T-cell (primary cell): Measurements from ENCODE around the gene KCNMB1. TPM values are rescaled to one million over a fixed set of nuclear protein-coding genes. Genes with fewer than 3 reads are reported as not detected.

Experiments
- ATAC-seq, 4 experiments: fragments of 200-7000 bp in 3 of 4; fragments of 150-1000 bp in 1 of 4; cut with Tn5 transposase; replicated peaks in 1 of 4; 1 replicate in 3 of 4; 2 replicates in 1 of 4; pipeline ENCODE4 v1.10.0; 2021; ENCODE audit warnings: moderate library complexity in 3 of 4, mild to moderate bottlenecking in 2 of 4, moderate number of reproducible peaks in 1 of 4
- CTCF ChIA-PET, 2 donors: fragments of 300-600 bp; sonication (Branson Sonifier 250); formaldehyde crosslinking; loops; one replicate each; lab custom pipeline; 2022; ENCODE audit warnings: antibody characterized with exemption in 2 of 2; lab: Charles Lee
- POLR2A ChIA-PET, 2 donors: fragments of 300-600 bp; sonication (Branson Sonifier 250); formaldehyde crosslinking; loops; one replicate each; lab custom pipeline; 2022; ENCODE audit warnings: antibody characterized with exemption in 2 of 2; lab: Charles Lee
- DNase-seq, 35 experiments: peaks; one replicate each; pipeline versions ENCODE4 v3.0.0 to v3.0.0-alpha.2; 2013 to 2023
- H3K27ac ChIP-seq: one replicate; pipeline ENCODE4 v1.5.1; 2013; ENCODE audit warnings: low read length
- H3K27me3 ChIP-seq, 2 experiments: replicated peaks in 1 of 2; 1 replicate in 1 of 2; 2 replicates in 1 of 2; pipeline versions ENCODE4 v1.6.1 to v1.7.0; 2013; ENCODE audit warnings: low read length in 1 of 2, mixed read lengths in 1 of 2; ENCODE audit not compliant: control insufficient read depth in 2 of 2, insufficient read depth in 2 of 2; ENCODE audit errors: extremely low read depth in 1 of 2
- H3K36me3 ChIP-seq, 2 donors: 1 replicate in 1 of 2; 2 replicates in 1 of 2; pipeline versions ENCODE4 v1.6.1 to v1.7.0; 2013; ENCODE audit warnings: low read length in 1 of 2; ENCODE audit not compliant: control insufficient read depth in 2 of 2, insufficient read depth in 1 of 2; ENCODE audit errors: extremely low read depth in 1 of 2
- H3K4me1 ChIP-seq, 2 experiments: 1 replicate in 1 of 2; 2 replicates in 1 of 2; pipeline versions ENCODE4 v1.6.1 to v1.7.0; 2013; ENCODE audit warnings: low read length in 2 of 2, mixed read lengths in 1 of 2; ENCODE audit not compliant: insufficient read depth in 2 of 2, control insufficient read depth in 1 of 2; ENCODE audit errors: extremely low read depth in 1 of 2
- H3K4me3 ChIP-seq, 2 donors: 1 replicate in 1 of 2; 2 replicates in 1 of 2; pipeline versions ENCODE4 v1.5.1 to v1.7.0; 2013; ENCODE audit warnings: mild to moderate bottlenecking in 2 of 2, low read length in 1 of 2, moderate library complexity in 1 of 2; ENCODE audit not compliant: control insufficient read depth in 1 of 2; ENCODE audit errors: extremely low read depth in 1 of 2
- H3K9me3 ChIP-seq: 2 replicates; pipeline ENCODE4 v1.7.0; 2013
- H3K27ac Mint-ChIP-seq, 2 donors: one replicate each; pipeline ENCODE4 v1.8.0; 2020 to 2021; ENCODE audit warnings: mild to moderate bottlenecking in 2 of 2, mixed read lengths in 2 of 2
- H3K27me3 Mint-ChIP-seq, 2 donors: one replicate each; pipeline ENCODE4 v1.8.0; 2021 to 2022; ENCODE audit warnings: mixed read lengths in 2 of 2
- H3K36me3 Mint-ChIP-seq: one replicate; pipeline ENCODE4 v1.8.0; 2021; ENCODE audit warnings: mixed read lengths
- H3K4me1 Mint-ChIP-seq, 3 donors: one replicate each; pipeline ENCODE4 v1.8.0; 2020 to 2022; ENCODE audit warnings: mixed read lengths in 3 of 3, mild to moderate bottlenecking in 1 of 3
- H3K4me3 Mint-ChIP-seq, 3 donors: one replicate each; pipeline ENCODE4 v1.8.0; 2020 to 2022; ENCODE audit warnings: mild to moderate bottlenecking in 3 of 3, mixed read lengths in 3 of 3, moderate library complexity in 3 of 3
- H3K9me3 Mint-ChIP-seq, 3 donors: one replicate each; pipeline ENCODE4 v1.8.0; 2020 to 2022; ENCODE audit warnings: mixed read lengths in 3 of 3
- WGBS: methylation state at CpG from one replicate; pipeline ENCODE4 v1.1.5; 2013; ENCODE audit warnings: missing lambda C conversion rate; ENCODE audit not compliant: insufficient coverage; 5-methylcytosine and 5-hydroxymethylcytosine counted together
- total RNA-seq, 35 experiments: library from RNA in 6 of 35; stranded (reverse) in 6 of 35; fragments of 120-200 nt in 1 of 35; gene quantifications; one replicate each; pipeline versions ENCODE4 v1.2.1 to v1.2.4 and lab custom pipeline; 2013 to 2026

Gene KCNMB1
- total RNA-seq, 5 donors from 2014 or later (not counting 1 experiment from before 2014, with no cell fraction given): not detected

DNA sequence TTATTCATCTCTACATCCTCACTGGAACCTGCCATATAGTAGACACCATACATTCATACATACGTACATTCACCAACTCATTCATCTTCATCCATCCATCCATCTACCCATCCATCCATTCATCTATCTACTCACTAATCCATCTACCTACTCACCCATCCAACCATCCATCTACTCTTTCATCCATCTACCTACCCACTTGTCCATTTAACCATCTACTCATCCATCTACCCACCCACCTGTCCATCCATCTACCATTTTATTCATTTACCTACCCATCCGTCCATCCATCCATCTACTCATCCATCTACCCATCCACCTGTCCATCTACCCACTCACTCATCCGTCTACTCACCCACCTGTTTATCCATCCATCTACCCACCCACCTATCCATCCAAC lies 59.6 kb downstream of the KCNMB1 start:
- peak overlapping the region; percentile 96 for H3K27ac ChIP-seq
- CTCF ChIA-PET: interaction anchor here (0.5 to 2.8 kb wide), 3 partner anchors 10 to 39 kb away, joined by 3 to 10 read pairs (median 8); no protein-coding TSS in a partner anchor
- WGBS: 71% methylated on average over 3 of the region's 3 CpGs

DNA sequence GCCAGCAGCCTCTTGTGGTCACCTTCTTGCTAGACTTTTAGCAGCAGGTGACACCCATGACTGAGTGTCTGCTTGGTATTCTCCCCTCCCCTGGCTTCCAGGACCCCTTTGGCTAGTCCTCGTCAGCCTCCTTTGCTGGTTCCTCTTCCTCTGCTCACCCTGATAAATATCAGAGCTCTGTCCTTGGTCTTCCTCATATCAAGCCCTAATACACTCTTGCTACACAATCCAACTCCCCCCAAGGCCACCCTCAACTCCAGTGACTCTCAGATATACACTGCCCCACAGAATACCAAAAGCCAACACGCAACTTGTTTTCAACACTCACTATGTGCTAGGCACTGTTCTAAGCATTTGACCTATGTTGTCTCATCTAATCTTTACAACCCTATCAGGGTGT lies 61.3 kb downstream of the KCNMB1 start:
- no peak overlapping the region for H3K27ac Mint-ChIP-seq
- peaks cover 3 to 17% (median 15%) of the 10 kb centered on the region in 3 donors for H3K4me1 Mint-ChIP-seq
- H3K27me3 Mint-ChIP-seq: no peaks in the 10 kb centered on the region
- H3K36me3 Mint-ChIP-seq: no peaks in the 10 kb centered on the region
- DNase-seq (no peak), ATAC-seq (no peak)
- Histone ChIP-seq H3K27me3 (no peaks in the 10 kb centered on the region), H3K27ac (no peak overlapping the region), H3K4me1 (peaks cover 48 to 55% of the 10 kb centered on the region in 2 experiments), H3K36me3 (no peaks in the 10 kb centered on the region), H3K9me3 (no peaks in the 10 kb centered on the region), H3K4me3 (no peak overlapping the region)
- WGBS: 95% methylated on average over 2 of the region's 2 CpGs
- ChIA-PET POLR2A (no interaction called here), CTCF (interaction anchor here (0.7 to 2.3 kb wide), 5 partner anchors 11 to 53 kb away, joined by 3 to 6 read pairs (median 4); no protein-coding TSS in a partner anchor)
- H3K4me3 Mint-ChIP-seq: no peak overlapping the region
- no peaks in the 10 kb centered on the region for H3K9me3 Mint-ChIP-seq

More for the DNA sequence above, 59.6 kb downstream of the KCNMB1 start:
- no peak overlapping the region for H3K27ac Mint-ChIP-seq
- POLR2A ChIA-PET: interaction anchor here in 1 of 2 donors (1.0 kb wide), 1 partner anchor 36 kb away, joined by 3 read pairs; no protein-coding TSS in a partner anchor
- H3K36me3 Mint-ChIP-seq: no peaks in the 10 kb centered on the region
- H3K27me3 ChIP-seq: no peaks in the 10 kb centered on the region
- H3K4me1 Mint-ChIP-seq: peaks cover 3 to 12% (median 11%) of the 10 kb centered on the region in 3 donors
- no peak overlapping the region for H3K4me3 Mint-ChIP-seq
- ATAC-seq: no peak
- H3K9me3 Mint-ChIP-seq: no peaks in the 10 kb centered on the region
- no peaks in the 10 kb centered on the region for H3K36me3 ChIP-seq
- no peaks in the 10 kb centered on the region for H3K9me3 ChIP-seq
- H3K4me1 ChIP-seq: peaks cover 63 to 72% of the 10 kb centered on the region in 2 experiments
- H3K4me3 ChIP-seq: no peak overlapping the region
- DNase-seq: no peak
- no peaks in the 10 kb centered on the region for H3K27me3 Mint-ChIP-seq

DNA sequence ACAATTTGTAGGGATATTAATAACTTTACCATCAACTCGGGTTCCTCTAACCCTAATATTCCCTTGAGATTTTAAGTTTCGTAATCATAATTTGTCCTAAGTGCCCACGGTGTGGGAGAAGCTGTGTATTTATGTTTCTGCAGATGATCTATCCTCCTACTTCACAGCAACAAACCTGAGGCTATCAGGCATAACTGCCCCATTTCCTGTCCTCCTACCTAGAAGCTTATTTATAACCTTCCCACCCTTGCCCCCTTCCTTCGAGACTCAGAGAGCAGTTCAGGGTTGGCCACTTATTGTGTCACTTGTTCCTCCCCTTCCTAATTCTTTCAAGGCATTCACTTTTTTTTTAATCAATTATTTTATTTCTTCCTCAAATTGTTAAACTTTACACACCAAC lies 62.0 kb downstream of the KCNMB1 start:
- Mint-ChIP-seq H3K27me3 (no peaks in the 10 kb centered on the region), H3K36me3 (no peaks in the 10 kb centered on the region), H3K4me3 (no peak overlapping the region), H3K4me1 (peaks cover 3 to 17% (median 15%) of the 10 kb centered on the region in 3 donors), H3K9me3 (no peaks in the 10 kb centered on the region), H3K27ac (no peak overlapping the region)
- 33% methylated on average over 1 of the region's 4 CpGs for WGBS
- Histone ChIP-seq H3K4me3 (no peak overlapping the region), H3K27me3 (no peaks in the 10 kb centered on the region), H3K36me3 (no peaks in the 10 kb centered on the region), H3K4me1 (peaks cover 41 to 49% of the 10 kb centered on the region in 2 experiments), H3K27ac (no peak overlapping the region), H3K9me3 (no peaks in the 10 kb centered on the region)
- no peak for ATAC-seq
- no peak for DNase-seq
- CTCF ChIA-PET: interaction anchor here (0.7 to 2.3 kb wide), 5 partner anchors 11 to 52 kb away, joined by 3 to 6 read pairs (median 3); no protein-coding TSS in a partner anchor
- POLR2A ChIA-PET: interaction anchor here in 1 of 2 donors (0.7 kb wide), 1 partner anchor 12 kb away, joined by 3 read pairs; no protein-coding TSS in a partner anchor

Other genes starting within 250 kb of the KCNMB1 start
- not detected for gene C5orf58, start 156.4 kb downstream of the KCNMB1 start, total RNA-seq
- 100 to 1,000 TPM; 355 to 394 (median 374) TPM for gene LCP2, start 91.6 kb downstream of the KCNMB1 start, total RNA-seq
- not detected for gene KCNIP1, start 114.7 kb upstream of the KCNMB1 start, total RNA-seq